Body of pancreas (tissue), 4 donors: Measurements from ENCODE around the gene CA5A. TPM values are rescaled to one million over a fixed set of nuclear protein-coding genes. Genes with fewer than 3 reads are reported as not detected.

Source experiments
- ATAC-seq: fragments of 150-250 bp; one replicate; pipeline ENCODE4 v1.9.1; 2016
- DNase-seq, 4 donors: peaks; one replicate each; pipeline ENCODE4 v3.0.0-alpha.2; 2019
- H3K27ac ChIP-seq, 4 donors: fragments of 200-600 bp; sonication (generic); 1 replicate in 3 of 4; 2 replicates in 1 of 4; pipeline versions ENCODE4 v1.5.1 to v1.6.1; 2016 to 2019; ENCODE audit warnings: mild to moderate bottlenecking in 1 of 4, mixed read lengths in 1 of 4, moderate library complexity in 1 of 4
- H3K27me3 ChIP-seq, 2 donors: fragments of 200-600 bp; sonication (generic); one replicate each; pipeline ENCODE4 v1.6.0; 2016; ENCODE audit warnings: mild to moderate bottlenecking in 1 of 2
- H3K36me3 ChIP-seq, 2 donors: fragments of 200-600 bp; sonication (generic); replicated peaks in 1 of 2; 2 replicates each; pipeline ENCODE4 v1.5.1; 2016; ENCODE audit warnings: low read depth in 2 of 2; ENCODE audit not compliant: insufficient read depth in 1 of 2
- H3K4me1 ChIP-seq: fragments of 200-600 bp; sonication (generic); one replicate; pipeline ENCODE4 v1.6.0; 2016
- H3K4me3 ChIP-seq, 2 donors: fragments of 200-600 bp; sonication (generic); 1 replicate in 1 of 2; 2 replicates in 1 of 2; pipeline ENCODE4 v1.5.1; 2016 to 2019
- H3K9me3 ChIP-seq, 3 donors: fragments of 200-600 bp; sonication (generic); 1 replicate in 2 of 3; 2 replicates in 1 of 3; pipeline ENCODE4 v1.5.1; 2016
- POLR2A ChIP-seq, 3 donors: fragments of 450-650 bp; IDR thresholded peaks; one replicate each; pipeline ENCODE4 v1.6.1; 2016; ENCODE audit warnings: antibody characterized with exemption in 3 of 3, mild to moderate bottlenecking in 2 of 3
- WGBS, 2 donors: methylation state at CpG; one replicate each; pipeline ENCODE4 v1.1.5; 2017; 5-methylcytosine and 5-hydroxymethylcytosine counted together
- intact Hi-C: fragments of 100-400 bp; cut with DNase I; formaldehyde crosslinking; loops from one replicate; pipeline ENCODE4 v1.15.1; 2023
- total RNA-seq, 2 donors: library from RNA; depleted of rRNA; stranded (reverse); fragments of >200 nt; gene quantifications; one replicate each; pipeline ENCODE4 v1.1.0, GENCODE V29; 2016
- TF ChIP-seq, protein P1 (sequence below), 7 experiments: fragments of 450-650 bp in 4 of 7; fragments of 200-600 bp in 3 of 7; sonication (generic) in 3 of 7; IDR thresholded peaks; one replicate each; pipeline ENCODE4 v1.5.1; 2016 to 2019; ENCODE audit warnings: antibody characterized with exemption in 7 of 7

Gene CA5A
- total RNA-seq, 2 donors from 2014 or later = not detected

DNA sequence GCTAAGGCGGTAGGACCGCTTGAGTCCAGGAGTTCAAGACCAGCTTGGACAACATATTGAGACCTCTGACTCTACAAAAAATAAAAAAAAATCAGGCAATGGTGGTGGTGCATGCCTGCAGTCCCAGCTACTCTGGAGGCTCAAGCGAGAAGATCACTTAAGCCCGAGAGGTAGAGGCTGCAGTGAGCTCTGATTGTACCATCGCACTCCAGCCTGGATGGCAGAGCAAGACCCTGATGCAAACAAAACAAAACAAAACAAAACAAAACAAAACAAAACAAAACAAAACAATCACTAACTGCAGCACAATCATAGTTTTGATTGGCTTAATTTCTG, 12.4 kb upstream of the CA5A start:
- no peaks in the 10 kb centered on the region for H3K36me3 ChIP-seq
- no peak for DNase-seq
- no peak overlapping the region for H3K4me3 ChIP-seq
- no peaks in the 10 kb centered on the region for H3K9me3 ChIP-seq
- WGBS, 2 donors = 94 to 96% methylated on average over 5 of the region's 5 CpGs
- H3K4me1 ChIP-seq = peaks cover 39% of the 10 kb centered on the region
- H3K27me3 ChIP-seq = no peaks in the 10 kb centered on the region
- no peak for ATAC-seq
- intact Hi-C loops = no loop called here
- peak overlapping the region in 1 of 4 donors; percentile 20 for H3K27ac ChIP-seq
- no peak for TF ChIP-seq POLR2A (IDR thresholded peaks at IDR 0.05)
- TF ChIP-seq, protein P1, sequence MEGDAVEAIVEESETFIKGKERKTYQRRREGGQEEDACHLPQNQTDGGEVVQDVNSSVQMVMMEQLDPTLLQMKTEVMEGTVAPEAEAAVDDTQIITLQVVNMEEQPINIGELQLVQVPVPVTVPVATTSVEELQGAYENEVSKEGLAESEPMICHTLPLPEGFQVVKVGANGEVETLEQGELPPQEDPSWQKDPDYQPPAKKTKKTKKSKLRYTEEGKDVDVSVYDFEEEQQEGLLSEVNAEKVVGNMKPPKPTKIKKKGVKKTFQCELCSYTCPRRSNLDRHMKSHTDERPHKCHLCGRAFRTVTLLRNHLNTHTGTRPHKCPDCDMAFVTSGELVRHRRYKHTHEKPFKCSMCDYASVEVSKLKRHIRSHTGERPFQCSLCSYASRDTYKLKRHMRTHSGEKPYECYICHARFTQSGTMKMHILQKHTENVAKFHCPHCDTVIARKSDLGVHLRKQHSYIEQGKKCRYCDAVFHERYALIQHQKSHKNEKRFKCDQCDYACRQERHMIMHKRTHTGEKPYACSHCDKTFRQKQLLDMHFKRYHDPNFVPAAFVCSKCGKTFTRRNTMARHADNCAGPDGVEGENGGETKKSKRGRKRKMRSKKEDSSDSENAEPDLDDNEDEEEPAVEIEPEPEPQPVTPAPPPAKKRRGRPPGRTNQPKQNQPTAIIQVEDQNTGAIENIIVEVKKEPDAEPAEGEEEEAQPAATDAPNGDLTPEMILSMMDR (IDR thresholded peaks at IDR 0.05) = no peak

DNA sequence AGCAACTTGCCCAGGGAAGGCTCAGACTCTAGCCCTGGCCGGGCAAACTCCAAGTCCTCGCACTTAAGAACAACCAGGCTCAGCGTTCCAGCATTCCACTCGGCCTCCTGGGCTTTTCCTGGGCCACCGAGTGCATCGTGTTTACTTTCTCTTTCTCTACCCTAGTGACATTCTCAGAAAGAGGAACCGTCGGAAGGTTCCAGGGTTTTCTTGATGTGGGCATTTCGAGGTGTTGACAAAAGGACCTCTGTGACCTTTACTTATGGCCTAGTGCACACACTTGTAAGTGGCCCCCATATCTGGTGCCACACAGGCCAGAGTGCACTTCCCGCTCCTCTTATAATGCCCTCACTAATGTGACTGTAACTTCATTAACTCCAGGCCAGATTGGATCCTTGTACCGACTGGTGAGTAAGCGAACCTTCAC, 11.8 kb upstream of the CA5A start:
- intact Hi-C loops = no loop called here
- H3K9me3 ChIP-seq = no peaks in the 10 kb centered on the region
- peaks cover 34% of the 10 kb centered on the region for H3K4me1 ChIP-seq
- DNase-seq (no peak), ATAC-seq (no peak)
- no peak overlapping the region for H3K4me3 ChIP-seq
- peak overlapping the region in 2 of 4 donors; percentile 20 to 21 for H3K27ac ChIP-seq
- no peaks in the 10 kb centered on the region for H3K36me3 ChIP-seq
- TF ChIP-seq, protein P1 (IDR thresholded peaks at IDR 0.05) = no peak
- no peak for TF ChIP-seq POLR2A (IDR thresholded peaks at IDR 0.05)
- H3K27me3 ChIP-seq = no peaks in the 10 kb centered on the region
- WGBS, 2 donors = 52 to 60% methylated on average over 12 of the region's 12 CpGs

DNA sequence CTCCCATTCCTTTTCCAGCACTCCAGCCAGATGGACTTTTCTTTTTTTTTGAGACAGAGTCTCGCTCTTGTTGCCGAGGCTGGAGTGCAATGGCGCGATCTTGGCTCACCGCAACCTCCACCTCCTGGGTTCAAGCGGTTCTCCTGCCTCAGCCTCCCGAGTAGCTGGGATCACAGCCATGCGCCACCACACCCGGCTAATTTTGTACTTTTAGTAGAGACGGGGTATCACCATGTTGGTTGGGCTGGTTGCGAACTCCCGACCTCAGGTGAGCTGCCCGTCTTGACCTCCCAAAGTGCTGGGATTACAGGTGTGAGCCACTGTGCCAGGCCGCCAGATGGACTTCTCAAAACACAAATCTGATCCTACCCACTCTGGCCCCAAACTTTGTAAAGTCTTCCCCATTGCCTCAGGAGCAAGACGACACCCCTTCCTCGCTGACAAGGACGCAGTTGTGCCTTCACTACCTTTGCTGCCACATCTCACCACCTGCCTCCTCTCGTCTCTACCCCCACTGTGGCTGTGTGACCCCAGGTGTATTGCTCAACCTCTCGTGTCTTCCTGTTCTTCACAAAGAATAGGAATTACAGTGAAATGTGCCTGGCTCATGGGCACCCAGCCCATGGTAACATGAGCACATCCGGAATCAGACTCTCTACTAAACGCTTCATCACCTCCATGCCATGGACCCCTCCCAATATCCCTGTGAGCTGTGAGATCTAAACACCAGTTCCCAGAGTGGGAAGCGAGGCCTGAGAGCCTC, 11.2 kb upstream of the CA5A start:
- DNase-seq (no peak), ATAC-seq (no peak)
- Histone ChIP-seq H3K36me3 (no peaks in the 10 kb centered on the region), H3K4me3 (no peak overlapping the region), H3K4me1 (peaks cover 28% of the 10 kb centered on the region), H3K27ac (peak overlapping the region in 2 of 4 donors; percentile 20 to 21), H3K27me3 (no peaks in the 10 kb centered on the region), H3K9me3 (no peaks in the 10 kb centered on the region)
- intact Hi-C loops = no loop called here
- TF ChIP-seq POLR2A (IDR thresholded peaks at IDR 0.05) = no peak
- TF ChIP-seq, protein P1 (IDR thresholded peaks at IDR 0.05) = no peak
- 87 to 92% methylated on average over 21 to 22 of the region's 22 CpGs for WGBS, 2 donors

DNA sequence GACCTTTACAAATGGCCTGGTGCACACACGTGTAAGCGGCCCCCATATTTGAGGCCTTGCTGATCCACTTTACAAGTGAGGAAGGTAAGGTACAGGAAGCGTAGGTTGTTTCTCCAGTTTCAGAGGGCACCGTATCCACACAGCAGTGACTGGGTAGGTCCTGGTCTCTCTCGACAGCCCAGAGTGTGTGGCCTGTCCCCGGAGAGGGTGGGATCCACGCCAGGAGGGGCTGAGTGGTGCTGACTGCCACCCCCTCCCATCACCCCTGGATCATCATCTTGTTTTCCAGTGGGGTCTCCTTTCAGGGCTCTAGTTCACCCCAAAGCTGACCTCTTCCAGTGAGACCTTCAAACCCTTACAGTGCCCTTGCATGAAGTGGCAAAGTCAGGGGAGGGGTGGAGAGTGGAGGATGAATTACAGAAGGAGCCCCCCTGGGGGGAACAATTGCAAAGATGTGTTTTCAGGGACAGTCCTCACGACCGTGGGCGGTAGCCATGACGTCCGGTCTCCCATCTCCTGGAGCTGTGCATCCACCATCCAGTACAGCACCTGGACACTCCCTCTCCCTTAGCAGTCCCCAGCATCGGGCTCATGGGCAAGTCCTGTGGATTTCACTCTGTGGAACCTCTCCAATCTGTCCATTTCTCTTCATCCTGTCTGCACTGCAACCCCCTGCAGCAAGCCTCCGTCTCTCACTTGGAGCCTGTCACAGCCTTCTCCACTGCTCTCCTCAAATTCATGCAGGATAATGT, 10.4 kb upstream of the CA5A start:
- intact Hi-C loops = no loop called here
- no peaks in the 10 kb centered on the region for H3K36me3 ChIP-seq
- no peaks in the 10 kb centered on the region for H3K27me3 ChIP-seq
- peak overlapping the region in 3 of 4 donors; percentile 77 to 92 (median 87) for H3K27ac ChIP-seq
- no peak overlapping the region for H3K4me3 ChIP-seq
- WGBS, 2 donors = 82 to 89% methylated on average over 12 to 14 of the region's 14 CpGs
- ATAC-seq = no peak
- no peak for DNase-seq
- no peaks in the 10 kb centered on the region for H3K9me3 ChIP-seq
- no peak for TF ChIP-seq POLR2A (IDR thresholded peaks at IDR 0.05)
- TF ChIP-seq, protein P1 (IDR thresholded peaks at IDR 0.05) = no peak
- H3K4me1 ChIP-seq = peaks cover 22% of the 10 kb centered on the region
